Measurements from ENCODE around the gene CDC42BPA. TPM values are rescaled to one million over a fixed set of nuclear protein-coding genes. Genes with fewer than 3 reads are reported as not detected.
"Not testable (repeated sequence)": the region's sequence is repeated elsewhere in the genome, so short reads cannot be mapped to it uniquely, and the experiment has no call there.

Gene CDC42BPA
- total RNA-seq, 1 donor, result 2.3 TPM

- Histone ChIP-seq H3K4me1 (ENCODE audit: insufficient read depth, low read length) (no peaks in the 10 kb centered on the region), H3K27me3 (ENCODE audit: insufficient read depth, low read length) (no peaks in the 10 kb centered on the region), H3K9me3 (ENCODE audit: low read depth, low read length) (no peaks in the 10 kb centered on the region), H3K4me3 (ENCODE audit: low read length) (no peak overlapping the region)
Measured at GRCh38 chr1:227303662-227304061, 14.6 kb downstream of the CDC42BPA start.

- Histone ChIP-seq H3K9me3 (ENCODE audit: low read depth, low read length) (no peaks in the 10 kb centered on the region), H3K4me3 (ENCODE audit: low read length) (no peak overlapping the region), H3K4me1 (ENCODE audit: insufficient read depth, low read length) (no peaks in the 10 kb centered on the region), H3K27me3 (ENCODE audit: insufficient read depth, low read length) (no peaks in the 10 kb centered on the region)
Measured at GRCh38 chr1:227300682-227301081, 17.6 kb downstream of the CDC42BPA start.

- no peaks in the 10 kb centered on the region for H3K9me3 ChIP-seq (ENCODE audit: low read depth, low read length)
- no peaks in the 10 kb centered on the region for H3K27me3 ChIP-seq (ENCODE audit: insufficient read depth, low read length)
- no peak overlapping the region for H3K4me3 ChIP-seq (ENCODE audit: low read length)
- H3K4me1 ChIP-seq (ENCODE audit: insufficient read depth, low read length), result no peaks in the 10 kb centered on the region
Measured at GRCh38 chr1:227299688-227300087, 18.6 kb downstream of the CDC42BPA start.

GRCh38 chr1:227299241-227299627, 19.1 kb downstream of the CDC42BPA start:
- no peaks in the 10 kb centered on the region for H3K9me3 ChIP-seq (ENCODE audit: low read depth, low read length)
- H3K27me3 ChIP-seq (ENCODE audit: insufficient read depth, low read length), result no peaks in the 10 kb centered on the region
- H3K4me3 ChIP-seq (ENCODE audit: low read length), result no peak overlapping the region
- H3K4me1 ChIP-seq (ENCODE audit: insufficient read depth, low read length), result no peaks in the 10 kb centered on the region

GRCh38 chr1:227298512-227299240, 19.6 kb downstream of the CDC42BPA start:
- Histone ChIP-seq H3K4me1 (ENCODE audit: insufficient read depth, low read length) (no peaks in the 10 kb centered on the region), H3K9me3 (ENCODE audit: low read depth, low read length) (no peaks in the 10 kb centered on the region), H3K4me3 (ENCODE audit: low read length) (no peak overlapping the region), H3K27me3 (ENCODE audit: insufficient read depth, low read length) (no peaks in the 10 kb centered on the region)

GRCh38 chr1:227297073-227297793, 21.1 kb downstream of the CDC42BPA start:
- Histone ChIP-seq H3K4me3 (ENCODE audit: low read length) (no peak overlapping the region), H3K4me1 (ENCODE audit: insufficient read depth, low read length) (no peaks in the 10 kb centered on the region), H3K9me3 (ENCODE audit: low read depth, low read length) (no peaks in the 10 kb centered on the region), H3K27me3 (ENCODE audit: insufficient read depth, low read length) (no peaks in the 10 kb centered on the region)

GRCh38 chr1:227295609-227296008, 22.7 kb downstream of the CDC42BPA start:
- no peaks in the 10 kb centered on the region for H3K9me3 ChIP-seq (ENCODE audit: low read depth, low read length)
- no peak overlapping the region for H3K4me3 ChIP-seq (ENCODE audit: low read length)
- no peaks in the 10 kb centered on the region for H3K4me1 ChIP-seq (ENCODE audit: insufficient read depth, low read length)
- H3K27me3 ChIP-seq (ENCODE audit: insufficient read depth, low read length), result no peaks in the 10 kb centered on the region

GRCh38 chr1:227285745-227286144, 32.5 kb downstream of the CDC42BPA start:
- Histone ChIP-seq H3K4me3 (ENCODE audit: low read length) (no peak overlapping the region), H3K9me3 (ENCODE audit: low read depth, low read length) (no peaks in the 10 kb centered on the region), H3K27me3 (ENCODE audit: insufficient read depth, low read length) (no peaks in the 10 kb centered on the region), H3K4me1 (ENCODE audit: insufficient read depth, low read length) (no peaks in the 10 kb centered on the region)

- Histone ChIP-seq H3K9me3 (ENCODE audit: low read depth, low read length) (no peaks in the 10 kb centered on the region), H3K27me3 (ENCODE audit: insufficient read depth, low read length) (no peaks in the 10 kb centered on the region), H3K4me1 (ENCODE audit: insufficient read depth, low read length) (no peaks in the 10 kb centered on the region), H3K4me3 (ENCODE audit: low read length) (no peak overlapping the region)
Measured at GRCh38 chr1:227281371-227281770, 36.9 kb downstream of the CDC42BPA start.

GRCh38 chr1:227280836-227281235, 37.5 kb downstream of the CDC42BPA start:
- Histone ChIP-seq H3K27me3 (ENCODE audit: insufficient read depth, low read length) (no peaks in the 10 kb centered on the region), H3K4me1 (ENCODE audit: insufficient read depth, low read length) (no peaks in the 10 kb centered on the region), H3K4me3 (ENCODE audit: low read length) (no peak overlapping the region), H3K9me3 (ENCODE audit: low read depth, low read length) (no peaks in the 10 kb centered on the region)

- not testable (repeated sequence) for H3K9me3 ChIP-seq (ENCODE audit: low read depth, low read length); H3K4me3 ChIP-seq (ENCODE audit: low read length); H3K4me1 ChIP-seq (ENCODE audit: insufficient read depth, low read length); H3K27me3 ChIP-seq (ENCODE audit: insufficient read depth, low read length)
Measured at GRCh38 chr1:227276156-227276693, 42.1 kb downstream of the CDC42BPA start.

GRCh38 chr1:227273557-227273956, 44.7 kb downstream of the CDC42BPA start:
- Histone ChIP-seq H3K4me3 (ENCODE audit: low read length) (no peak overlapping the region), H3K27me3 (ENCODE audit: insufficient read depth, low read length) (no peaks in the 10 kb centered on the region), H3K4me1 (ENCODE audit: insufficient read depth, low read length) (no peaks in the 10 kb centered on the region), H3K9me3 (ENCODE audit: low read depth, low read length) (no peaks in the 10 kb centered on the region)

GRCh38 chr1:227272428-227272827, 45.9 kb downstream of the CDC42BPA start:
- Histone ChIP-seq H3K4me1 (ENCODE audit: insufficient read depth, low read length) (no peaks in the 10 kb centered on the region), H3K4me3 (ENCODE audit: low read length) (no peak overlapping the region), H3K27me3 (ENCODE audit: insufficient read depth, low read length) (no peaks in the 10 kb centered on the region), H3K9me3 (ENCODE audit: low read depth, low read length) (no peaks in the 10 kb centered on the region)

GRCh38 chr1:227270554-227270953, 47.7 kb downstream of the CDC42BPA start:
- no peak overlapping the region for H3K4me3 ChIP-seq (ENCODE audit: low read length)
- H3K27me3 ChIP-seq (ENCODE audit: insufficient read depth, low read length), result no peaks in the 10 kb centered on the region
- no peaks in the 10 kb centered on the region for H3K4me1 ChIP-seq (ENCODE audit: insufficient read depth, low read length)
- no peaks in the 10 kb centered on the region for H3K9me3 ChIP-seq (ENCODE audit: low read depth, low read length)

- Histone ChIP-seq H3K9me3 (ENCODE audit: low read depth, low read length) (no peaks in the 10 kb centered on the region), H3K4me1 (ENCODE audit: insufficient read depth, low read length) (no peaks in the 10 kb centered on the region), H3K4me3 (ENCODE audit: low read length) (no peak overlapping the region), H3K27me3 (ENCODE audit: insufficient read depth, low read length) (no peaks in the 10 kb centered on the region)
Measured at GRCh38 chr1:227268943-227269342, 49.3 kb downstream of the CDC42BPA start.

Data from mononuclear cell (primary cell).